D721Med (cell line): Measurements from ENCODE around the gene PREX1.
"Not testable (repeated sequence)": the region's sequence is repeated elsewhere in the genome, so short reads cannot be mapped to it uniquely, and the experiment has no call there.

ENCODE experiments used
- DNase-seq: peaks from one replicate; pipeline ENCODE4 v3.0.0; 2011; ENCODE audit warnings: low spot score; ENCODE audit not compliant: insufficient read length
- FAIRE-seq: peaks from 2 replicates; lab custom pipeline; 2011; peaks lifted over from hg19 to GRCh38; lab: Jason Lieb, UNC
- CTCF ChIP-seq: IDR thresholded peaks from 2 replicates; pipeline ENCODE4 v1.5.1; 2012; ENCODE audit warnings: mild to moderate bottlenecking, control low read depth; ENCODE audit not compliant: insufficient read depth; ENCODE audit errors: missing control alignments

Gene PREX1

GRCh38 chr20:48599106-48599747, 228.6 kb downstream of the PREX1 start:
- DNase-seq (no peak), FAIRE-seq (no peak)
- no peak for TF ChIP-seq CTCF

DNA sequence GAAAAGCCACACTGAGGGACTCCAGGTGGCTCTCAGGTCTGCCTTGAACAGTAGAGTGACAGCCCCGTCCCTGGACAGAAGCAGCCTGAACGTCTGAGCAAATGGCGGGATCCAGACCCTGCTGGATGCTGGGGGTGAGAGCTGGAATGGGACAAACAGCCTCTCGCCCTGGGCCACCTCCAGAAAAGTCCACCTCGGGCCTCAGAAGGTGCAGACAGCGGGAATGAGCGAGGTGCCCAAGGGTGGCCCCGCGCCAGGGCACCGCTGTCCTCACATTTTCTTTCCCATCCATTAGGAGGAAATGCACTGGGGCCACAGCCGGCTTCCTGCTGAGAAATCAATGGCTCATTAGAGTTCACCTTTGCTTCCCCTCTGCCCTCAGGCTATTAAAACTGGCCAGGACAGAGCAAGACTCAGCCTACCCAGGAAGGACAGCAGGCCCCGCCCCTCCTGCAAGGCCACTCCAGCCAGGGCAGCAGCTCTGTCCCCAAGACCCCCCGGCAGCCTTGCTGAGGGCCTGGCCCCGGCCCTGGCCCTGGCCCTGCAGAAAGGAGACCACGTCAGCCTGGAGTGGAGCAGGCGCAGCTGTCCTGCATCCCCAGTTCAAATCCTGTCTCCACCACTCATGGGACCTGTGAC, 229.4 kb downstream of the PREX1 start:
- not testable (repeated sequence) for FAIRE-seq, DNase-seq

GRCh38 chr20:48597521-48598302, 230.1 kb downstream of the PREX1 start:
- TF ChIP-seq CTCF = no peak
- FAIRE-seq (no peak), DNase-seq (no peak)

DNA sequence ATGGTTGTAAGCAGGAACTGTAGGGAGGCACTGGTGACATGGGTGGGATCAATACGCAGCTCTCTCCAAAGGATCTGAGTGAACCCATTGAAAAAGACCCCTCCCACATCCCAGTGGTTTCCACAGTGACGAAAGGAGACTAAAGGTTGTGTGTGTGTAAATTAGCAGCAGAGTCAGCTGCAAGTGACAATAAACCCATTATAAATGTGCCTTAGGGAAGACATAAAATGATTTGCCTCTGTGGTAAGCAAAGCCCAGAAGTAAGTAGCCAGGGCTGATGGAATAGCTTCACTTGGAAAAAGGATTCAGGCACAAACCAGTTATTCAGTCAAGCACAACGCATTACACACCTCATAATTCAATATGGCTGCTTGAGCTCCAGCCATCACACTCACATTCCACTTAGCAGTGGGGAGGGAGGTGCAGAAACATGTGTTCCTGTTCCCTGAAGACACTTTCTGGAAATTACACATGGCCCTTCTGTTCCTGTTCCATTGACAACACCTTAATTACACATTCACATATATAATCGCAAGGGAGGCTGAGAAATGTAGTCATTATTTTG, 231.4 kb downstream of the PREX1 start:
- no peak for TF ChIP-seq CTCF
- FAIRE-seq (no peak), DNase-seq (no peak)

DNA sequence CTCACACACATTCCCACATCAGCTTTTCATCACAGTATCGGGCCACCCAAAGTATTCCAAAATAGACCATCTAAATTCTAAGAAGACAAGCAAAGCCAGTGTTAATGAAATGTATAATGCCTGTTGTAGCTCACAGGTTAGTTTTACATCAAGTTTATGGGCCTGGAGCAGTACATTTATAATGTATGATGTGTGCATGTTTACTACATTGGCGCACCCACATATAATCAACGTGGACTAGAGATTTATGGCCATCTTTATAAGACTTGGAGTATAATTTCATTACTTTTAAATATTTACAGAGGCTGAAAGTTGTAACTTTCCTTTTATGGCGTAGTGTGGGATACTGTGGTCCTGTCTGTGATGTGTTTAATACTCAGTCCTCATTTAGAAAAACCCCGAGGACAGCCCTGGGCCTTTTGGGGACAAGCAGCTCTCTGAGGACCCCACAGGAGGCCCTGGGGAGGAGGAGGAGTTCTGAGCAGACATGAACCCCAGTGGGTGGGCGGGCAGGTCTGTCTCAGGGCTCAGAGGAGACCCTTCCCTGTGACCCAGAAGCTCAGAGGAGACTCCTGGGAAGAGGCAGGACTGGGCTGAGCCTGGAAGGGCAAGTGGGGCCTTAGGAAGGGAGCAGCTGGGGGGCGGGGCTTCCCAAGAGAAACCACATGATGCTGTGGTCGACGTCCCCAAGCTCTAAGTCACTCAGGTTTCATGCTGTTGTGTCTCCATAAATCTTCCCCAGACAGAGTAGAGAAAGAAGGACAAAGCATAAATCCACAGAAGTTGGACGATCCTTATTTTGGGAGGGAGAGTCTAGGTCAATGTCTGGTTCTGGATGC, 232.1 kb downstream of the PREX1 start:
- DNase-seq (no peak), FAIRE-seq (no peak)
- TF ChIP-seq CTCF = no peak

DNA sequence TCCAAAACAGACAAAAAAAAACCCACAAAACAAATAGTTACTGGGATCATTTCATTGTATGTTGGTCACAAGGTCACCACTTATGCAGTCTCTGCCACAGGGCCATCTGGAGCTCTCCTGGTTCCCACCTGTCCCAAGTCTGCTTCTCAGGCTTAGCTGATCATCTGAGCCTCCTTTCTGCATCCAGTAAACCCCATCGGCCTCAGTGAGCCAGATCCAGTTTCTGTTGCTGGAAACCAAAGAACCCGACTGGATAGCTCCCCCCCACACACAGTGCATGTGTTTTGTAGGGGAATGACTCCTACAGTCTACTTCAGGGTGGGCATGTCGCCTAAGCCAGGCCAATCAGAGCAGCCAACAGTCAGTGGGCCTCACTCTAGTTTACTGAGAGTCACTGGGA, 233.3 kb downstream of the PREX1 start:
- FAIRE-seq = no peak
- TF ChIP-seq CTCF = no peak
- DNase-seq = no peak
